Ishikawa (cell line): ENCODE data around the gene MIB2.

Experiments used
- CEBPB ChIP-seq: IDR thresholded peaks from 2 replicates; pipeline ENCODE4 v1.6.1; 2012
- EGR1 ChIP-seq: IDR thresholded peaks from 2 replicates; pipeline ENCODE4 v1.6.1; 2012
- FOXM1 ChIP-seq: IDR thresholded peaks from 2 replicates; pipeline ENCODE4 v1.6.1; 2012; ENCODE audit warnings: low read depth, borderline replicate concordance
- MAX ChIP-seq: IDR thresholded peaks from 2 replicates; pipeline ENCODE4 v1.6.1; 2012
- NFIC ChIP-seq: IDR thresholded peaks from 2 replicates; pipeline ENCODE4 v1.6.1; 2012
- RAD21 ChIP-seq: IDR thresholded peaks from 2 replicates; pipeline ENCODE4 v1.6.1; 2012; ENCODE audit warnings: low read depth
- TAF1 ChIP-seq: IDR thresholded peaks from 2 replicates; pipeline ENCODE4 v1.6.1; 2012; ENCODE audit warnings: low read depth, mild to moderate bottlenecking
- TCF12 ChIP-seq: IDR thresholded peaks from 2 replicates; pipeline ENCODE4 v1.6.1; 2012; ENCODE audit warnings: low read depth
- TEAD4 ChIP-seq: IDR thresholded peaks from 2 replicates; pipeline ENCODE4 v1.6.1; 2012
- YY1 ChIP-seq: IDR thresholded peaks from 2 replicates; pipeline ENCODE4 v1.6.1; 2012; ENCODE audit warnings: low read depth

- TF ChIP-seq TAF1 (no peak), YY1 (no peak), NFIC (no peak), EGR1 (no peak), TEAD4 (no peak), RAD21 (no peak), CEBPB (no peak), FOXM1 (no peak), MAX (no peak), TCF12 (no peak)
Measured at GRCh38 chr1:1617516-1617915, 2.2 kb downstream of the MIB2 start.
